ENCODE data around the gene BTBD2.

The BTBD2 gene

GRCh38 chr19:2047076-2047448, 31.5 kb upstream of the BTBD2 start:
- no peak overlapping the region for H3K9ac ChIP-seq (ENCODE audit: low read depth, low read length)
- no peaks in the 10 kb centered on the region; the same call in 1 of the 2 replicates for H3K36me3 ChIP-seq (ENCODE audit: insufficient read depth, low read length)
- no peaks in the 10 kb centered on the region for H3K9me3 ChIP-seq (ENCODE audit: control insufficient read depth, insufficient read depth, low read length)
- H3K4me1 ChIP-seq (ENCODE audit: insufficient read depth, low read length), result peaks cover 4% of the 10 kb centered on the region; the same call in 1 of the 2 replicates

- no peaks in the 10 kb centered on the region for H3K9me3 ChIP-seq (ENCODE audit: control insufficient read depth, insufficient read depth, low read length)
- H3K4me1 ChIP-seq (ENCODE audit: insufficient read depth, low read length), result peaks cover 6% of the 10 kb centered on the region; the same call in 1 of the 2 replicates
- peaks cover 2% of the 10 kb centered on the region; the same call in 1 of the 2 replicates for H3K36me3 ChIP-seq (ENCODE audit: insufficient read depth, low read length)
- no peak overlapping the region for H3K9ac ChIP-seq (ENCODE audit: low read depth, low read length)
Measured at GRCh38 chr19:2046046-2046907, 30.8 kb upstream of the BTBD2 start.

GRCh38 chr19:2045501-2046045, 30.1 kb upstream of the BTBD2 start:
- Histone ChIP-seq H3K4me1 (ENCODE audit: insufficient read depth, low read length) (peaks cover 6% of the 10 kb centered on the region; the same call in 1 of the 2 replicates), H3K9ac (ENCODE audit: low read depth, low read length) (no peak overlapping the region), H3K36me3 (ENCODE audit: insufficient read depth, low read length) (peaks cover 7% of the 10 kb centered on the region), H3K9me3 (ENCODE audit: control insufficient read depth, insufficient read depth, low read length) (no peaks in the 10 kb centered on the region)

GRCh38 chr19:2044709-2045500, 29.4 kb upstream of the BTBD2 start:
- Histone ChIP-seq H3K4me1 (ENCODE audit: insufficient read depth, low read length) (peaks cover 6% of the 10 kb centered on the region; the same call in 1 of the 2 replicates), H3K9me3 (ENCODE audit: control insufficient read depth, insufficient read depth, low read length) (no peaks in the 10 kb centered on the region), H3K36me3 (ENCODE audit: insufficient read depth, low read length) (peaks cover 7% of the 10 kb centered on the region), H3K9ac (ENCODE audit: low read depth, low read length) (no peak overlapping the region)

GRCh38 chr19:2043961-2044708, 28.6 kb upstream of the BTBD2 start:
- H3K9ac ChIP-seq (ENCODE audit: low read depth, low read length), result no peak overlapping the region
- no peaks in the 10 kb centered on the region for H3K9me3 ChIP-seq (ENCODE audit: control insufficient read depth, insufficient read depth, low read length)
- H3K4me1 ChIP-seq (ENCODE audit: insufficient read depth, low read length), result peaks cover 6% of the 10 kb centered on the region; the same call in 1 of the 2 replicates
- peaks cover 7% of the 10 kb centered on the region for H3K36me3 ChIP-seq (ENCODE audit: insufficient read depth, low read length)

- Histone ChIP-seq H3K9me3 (ENCODE audit: control insufficient read depth, insufficient read depth, low read length) (no peaks in the 10 kb centered on the region), H3K9ac (ENCODE audit: low read depth, low read length) (no peak overlapping the region), H3K36me3 (ENCODE audit: insufficient read depth, low read length) (peaks cover 7% of the 10 kb centered on the region), H3K4me1 (ENCODE audit: insufficient read depth, low read length) (peaks cover 6% of the 10 kb centered on the region; the same call in 1 of the 2 replicates)
Measured at GRCh38 chr19:2043251-2043641, 27.7 kb upstream of the BTBD2 start.

- Histone ChIP-seq H3K36me3 (ENCODE audit: insufficient read depth, low read length) (peaks cover 7% of the 10 kb centered on the region), H3K9ac (ENCODE audit: low read depth, low read length) (peak overlapping the region; percentile 36), H3K9me3 (ENCODE audit: control insufficient read depth, insufficient read depth, low read length) (no peaks in the 10 kb centered on the region), H3K4me1 (ENCODE audit: insufficient read depth, low read length) (peaks cover 6% of the 10 kb centered on the region; the same call in 1 of the 2 replicates)
Measured at GRCh38 chr19:2042485-2043250, 27.2 kb upstream of the BTBD2 start.

- H3K36me3 ChIP-seq (ENCODE audit: insufficient read depth, low read length), result peaks cover 7% of the 10 kb centered on the region
Measured at GRCh38 chr19:2041683-2042484, 26.4 kb upstream of the BTBD2 start.

GRCh38 chr19:2041433-2041682, 25.8 kb upstream of the BTBD2 start:
- Histone ChIP-seq H3K36me3 (ENCODE audit: insufficient read depth, low read length) (peaks cover 7% of the 10 kb centered on the region), H3K9me3 (ENCODE audit: control insufficient read depth, insufficient read depth, low read length) (no peaks in the 10 kb centered on the region), H3K9ac (ENCODE audit: low read depth, low read length) (no peak overlapping the region; the same call in 1 of the 2 replicates), H3K4me1 (ENCODE audit: insufficient read depth, low read length) (peaks cover 6% of the 10 kb centered on the region; the same call in 1 of the 2 replicates)

More at GRCh38 chr19:2041683-2042484, 26.4 kb upstream of the BTBD2 start:
- Histone ChIP-seq H3K9me3 (ENCODE audit: control insufficient read depth, insufficient read depth, low read length) (no peaks in the 10 kb centered on the region), H3K4me1 (ENCODE audit: insufficient read depth, low read length) (peaks cover 6% of the 10 kb centered on the region; the same call in 1 of the 2 replicates), H3K9ac (ENCODE audit: low read depth, low read length) (peak overlapping the region; percentile 36)

GRCh38 chr19:2040647-2041432, 25.3 kb upstream of the BTBD2 start:
- H3K9me3 ChIP-seq (ENCODE audit: control insufficient read depth, insufficient read depth, low read length), result no peaks in the 10 kb centered on the region; the same call in 1 of the 2 replicates
- peaks cover 7% of the 10 kb centered on the region for H3K36me3 ChIP-seq (ENCODE audit: insufficient read depth, low read length)
- peaks cover 6% of the 10 kb centered on the region; the same call in 1 of the 2 replicates for H3K4me1 ChIP-seq (ENCODE audit: insufficient read depth, low read length)
- no peak overlapping the region for H3K9ac ChIP-seq (ENCODE audit: low read depth, low read length)

- H3K9ac ChIP-seq (ENCODE audit: low read depth, low read length), result no peak overlapping the region
- H3K4me1 ChIP-seq (ENCODE audit: insufficient read depth, low read length), result peaks cover 6% of the 10 kb centered on the region; the same call in 1 of the 2 replicates
- H3K36me3 ChIP-seq (ENCODE audit: insufficient read depth, low read length), result peaks cover 7% of the 10 kb centered on the region
- H3K9me3 ChIP-seq (ENCODE audit: control insufficient read depth, insufficient read depth, low read length), result no peaks in the 10 kb centered on the region; the same call in 1 of the 2 replicates
Measured at GRCh38 chr19:2039959-2040646, 24.6 kb upstream of the BTBD2 start.

Data from ES-I3 (cell line).